Epithelial cell of esophagus (primary cell): ENCODE data around the gene PIAS1.
A peak's percentile ranks its signal among the peaks of the same experiment; 100 is the strongest.

Source experiments
- DNase-seq: peaks from one replicate; pipeline ENCODE4 v3.0.0; 2010; ENCODE audit warnings: low read depth
- H3K4me3 ChIP-seq: 2 replicates; pipeline ENCODE4 v1.5.1; 2011; ENCODE audit warnings: mild to moderate bottlenecking, low read length, control low read depth
- TF ChIP-seq, protein P1 (sequence below): IDR thresholded peaks from 2 replicates; pipeline ENCODE4 v1.5.1; 2011; ENCODE audit warnings: low read depth, mild to moderate bottlenecking, low read length, control low read depth, inconsistent platforms; ENCODE audit not compliant: insufficient read depth; ENCODE audit errors: missing control alignments

The PIAS1 gene

GRCh38 chr15:68183616-68184315 lies 129.7 kb downstream of the PIAS1 start:
- no peak overlapping the region for H3K4me3 ChIP-seq
- TF ChIP-seq, protein P1, sequence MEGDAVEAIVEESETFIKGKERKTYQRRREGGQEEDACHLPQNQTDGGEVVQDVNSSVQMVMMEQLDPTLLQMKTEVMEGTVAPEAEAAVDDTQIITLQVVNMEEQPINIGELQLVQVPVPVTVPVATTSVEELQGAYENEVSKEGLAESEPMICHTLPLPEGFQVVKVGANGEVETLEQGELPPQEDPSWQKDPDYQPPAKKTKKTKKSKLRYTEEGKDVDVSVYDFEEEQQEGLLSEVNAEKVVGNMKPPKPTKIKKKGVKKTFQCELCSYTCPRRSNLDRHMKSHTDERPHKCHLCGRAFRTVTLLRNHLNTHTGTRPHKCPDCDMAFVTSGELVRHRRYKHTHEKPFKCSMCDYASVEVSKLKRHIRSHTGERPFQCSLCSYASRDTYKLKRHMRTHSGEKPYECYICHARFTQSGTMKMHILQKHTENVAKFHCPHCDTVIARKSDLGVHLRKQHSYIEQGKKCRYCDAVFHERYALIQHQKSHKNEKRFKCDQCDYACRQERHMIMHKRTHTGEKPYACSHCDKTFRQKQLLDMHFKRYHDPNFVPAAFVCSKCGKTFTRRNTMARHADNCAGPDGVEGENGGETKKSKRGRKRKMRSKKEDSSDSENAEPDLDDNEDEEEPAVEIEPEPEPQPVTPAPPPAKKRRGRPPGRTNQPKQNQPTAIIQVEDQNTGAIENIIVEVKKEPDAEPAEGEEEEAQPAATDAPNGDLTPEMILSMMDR: no peak
- peak; percentile 12 for DNase-seq

DNA sequence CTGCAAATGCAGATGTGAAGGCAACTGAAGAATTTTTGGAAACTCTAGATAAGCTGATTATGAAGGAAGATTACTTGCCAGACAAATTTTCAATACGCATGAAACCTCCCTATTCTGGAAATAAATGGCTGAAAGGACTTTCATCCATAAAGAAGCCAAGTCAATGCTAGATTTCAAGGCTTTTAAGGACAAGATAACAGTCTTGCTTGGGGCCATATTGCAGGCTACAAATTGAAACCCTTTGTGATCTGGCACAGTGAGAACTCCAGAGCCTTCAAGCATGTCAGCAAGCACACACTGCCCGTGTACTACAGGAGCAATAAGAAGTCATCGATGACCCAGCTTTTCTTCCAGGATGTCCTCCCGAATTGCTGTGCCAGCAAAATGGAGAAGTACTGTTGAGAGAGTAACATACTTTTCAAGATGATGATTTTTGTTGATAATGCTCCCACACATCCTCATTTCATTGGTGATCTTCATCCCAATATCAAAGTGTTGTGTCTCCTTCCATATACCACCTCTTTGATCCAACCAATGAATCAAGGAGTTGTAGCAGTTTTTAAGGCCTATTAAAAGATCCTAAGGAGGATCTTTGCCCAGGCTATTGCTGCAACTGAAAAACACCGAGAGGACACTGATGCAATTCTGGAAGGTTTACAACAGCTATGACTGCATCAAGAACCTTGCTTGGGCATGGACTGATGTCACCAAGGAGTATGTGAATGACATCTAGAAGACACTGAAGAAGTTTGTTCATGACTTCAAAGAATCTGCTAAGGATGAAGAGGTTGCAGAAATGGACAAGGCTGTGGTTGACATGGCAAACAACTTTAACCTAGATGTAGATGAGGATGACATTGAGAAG lies 130.7 kb downstream of the PIAS1 start:
- TF ChIP-seq, protein P1: no peak
- DNase-seq: no peak

DNA sequence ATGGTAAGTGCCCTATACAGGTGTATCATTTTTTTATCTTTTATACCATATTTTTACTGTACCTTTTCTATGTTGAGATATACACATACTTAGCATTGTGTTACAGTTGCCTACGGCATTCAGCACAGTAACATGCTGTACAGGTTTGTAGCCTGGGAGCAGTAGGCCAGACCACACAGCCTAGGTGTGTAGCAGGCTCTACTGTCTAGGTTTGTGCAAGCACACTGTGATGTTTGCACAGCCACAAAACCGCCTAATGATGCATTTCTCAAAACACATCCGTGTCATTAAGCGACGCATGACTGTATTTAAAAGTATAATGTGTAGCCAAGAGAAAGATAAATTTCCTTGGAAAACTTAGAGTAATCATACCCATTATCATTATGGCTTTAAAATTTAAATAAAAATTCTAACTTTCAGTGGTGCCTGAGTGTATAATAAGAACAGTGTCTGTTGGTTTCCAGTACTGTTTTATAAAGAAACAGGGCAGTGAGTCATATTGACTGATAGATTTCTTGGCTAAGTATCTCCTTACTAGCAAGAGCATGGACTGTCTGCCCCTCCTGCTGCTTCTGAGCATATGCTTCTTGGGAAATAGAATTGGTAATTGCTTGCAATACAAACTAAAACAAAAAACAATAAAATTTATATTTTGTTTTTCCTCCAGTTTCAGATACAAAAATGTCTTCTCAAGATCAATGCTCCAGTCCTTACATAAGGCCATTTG lies 132.7 kb downstream of the PIAS1 start:
- no peak overlapping the region for H3K4me3 ChIP-seq
- peak; percentile 38 for DNase-seq
- TF ChIP-seq, protein P1: no peak

More for the DNA sequence above, 130.7 kb downstream of the PIAS1 start:
- no peak overlapping the region for H3K4me3 ChIP-seq

GRCh38 chr15:68187559-68187958 lies 133.4 kb downstream of the PIAS1 start:
- TF ChIP-seq, protein P1: no peak
- H3K4me3 ChIP-seq: no peak overlapping the region
- DNase-seq: peak; percentile 15

DNA sequence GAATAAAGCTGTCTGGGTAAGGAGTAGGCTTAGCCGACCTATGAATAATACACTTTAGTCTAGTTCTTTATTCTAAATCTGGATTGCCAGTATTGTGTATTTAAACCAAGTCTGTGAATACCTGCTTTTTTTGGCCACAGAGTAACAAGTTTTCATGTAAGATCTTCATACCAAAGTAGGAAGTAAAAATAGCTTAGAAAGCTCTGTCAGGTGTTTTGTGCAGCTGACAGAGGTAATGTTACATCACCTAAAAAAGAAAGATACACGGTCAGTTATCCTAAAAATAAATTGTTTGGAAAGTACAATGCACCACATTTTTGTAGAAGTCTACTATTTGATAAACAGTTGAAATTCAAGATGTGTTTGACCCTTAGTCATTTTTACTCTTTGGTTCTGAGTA lies 134.5 kb downstream of the PIAS1 start:
- no peak overlapping the region for H3K4me3 ChIP-seq
- TF ChIP-seq, protein P1: no peak
- no peak for DNase-seq

DNA sequence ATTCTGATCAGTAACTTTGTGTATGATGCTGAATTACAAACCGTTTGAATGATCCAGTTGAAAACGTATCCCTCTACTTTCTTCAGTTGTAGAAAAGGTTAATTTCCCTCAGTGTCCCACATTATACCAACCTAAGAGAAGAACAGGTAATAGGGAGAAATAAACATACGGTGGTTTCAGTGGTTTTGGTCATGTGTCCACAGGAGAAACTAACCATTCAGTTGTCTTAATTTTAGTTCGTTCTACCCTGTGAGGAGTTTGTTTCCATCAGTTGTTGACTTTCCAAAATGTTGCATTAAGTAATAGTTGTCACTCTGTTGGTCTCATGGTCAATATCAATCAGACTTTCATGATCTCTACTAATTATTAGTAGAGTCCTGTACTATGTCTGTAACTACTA lies 135.9 kb downstream of the PIAS1 start:
- TF ChIP-seq, protein P1: no peak
- DNase-seq: no peak
- no peak overlapping the region for H3K4me3 ChIP-seq
